ENCODE data around the gene WDR59.

DNA sequence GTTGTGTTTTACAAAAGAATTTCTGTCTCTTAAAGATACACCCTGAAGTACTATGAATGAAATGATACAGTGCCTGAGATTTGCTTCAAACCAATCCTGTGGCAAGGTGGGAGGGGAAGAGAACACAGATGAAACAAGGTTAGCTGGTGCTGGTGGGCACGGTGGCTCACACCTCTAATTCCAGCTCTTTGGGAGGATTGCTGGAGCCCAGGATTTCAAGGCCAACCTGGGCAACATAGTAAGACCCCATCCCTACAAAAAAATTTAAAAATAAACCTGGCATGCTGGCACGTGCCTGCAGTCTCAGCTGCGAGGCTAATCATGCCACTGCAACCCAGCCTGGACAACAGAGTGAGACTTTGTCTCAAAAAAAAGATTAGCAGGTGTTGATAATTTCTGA is 143.0 kb downstream of the WDR59 start:
- TF ChIP-seq POLR2A (IDR thresholded peaks at IDR 0.05): no peak
- TF ChIP-seq, protein P1, sequence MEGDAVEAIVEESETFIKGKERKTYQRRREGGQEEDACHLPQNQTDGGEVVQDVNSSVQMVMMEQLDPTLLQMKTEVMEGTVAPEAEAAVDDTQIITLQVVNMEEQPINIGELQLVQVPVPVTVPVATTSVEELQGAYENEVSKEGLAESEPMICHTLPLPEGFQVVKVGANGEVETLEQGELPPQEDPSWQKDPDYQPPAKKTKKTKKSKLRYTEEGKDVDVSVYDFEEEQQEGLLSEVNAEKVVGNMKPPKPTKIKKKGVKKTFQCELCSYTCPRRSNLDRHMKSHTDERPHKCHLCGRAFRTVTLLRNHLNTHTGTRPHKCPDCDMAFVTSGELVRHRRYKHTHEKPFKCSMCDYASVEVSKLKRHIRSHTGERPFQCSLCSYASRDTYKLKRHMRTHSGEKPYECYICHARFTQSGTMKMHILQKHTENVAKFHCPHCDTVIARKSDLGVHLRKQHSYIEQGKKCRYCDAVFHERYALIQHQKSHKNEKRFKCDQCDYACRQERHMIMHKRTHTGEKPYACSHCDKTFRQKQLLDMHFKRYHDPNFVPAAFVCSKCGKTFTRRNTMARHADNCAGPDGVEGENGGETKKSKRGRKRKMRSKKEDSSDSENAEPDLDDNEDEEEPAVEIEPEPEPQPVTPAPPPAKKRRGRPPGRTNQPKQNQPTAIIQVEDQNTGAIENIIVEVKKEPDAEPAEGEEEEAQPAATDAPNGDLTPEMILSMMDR (IDR thresholded peaks at IDR 0.05): no peak
